Suprapubic skin (tissue), 4 donors: ENCODE results near the gene KRT8.

Experiments used
- CTCF ChIP-seq, 2 donors: fragments of 200-600 bp in 1 of 2; fragments of 450-650 bp in 1 of 2; sonication (generic) in 1 of 2; IDR thresholded peaks; one replicate each; pipeline ENCODE4 v1.5.1; 2016 to 2019; ENCODE audit warnings: antibody characterized with exemption in 2 of 2, mild to moderate bottlenecking in 1 of 2, moderate library complexity in 1 of 2
- EP300 ChIP-seq: sonication (generic); formaldehyde crosslinking; IDR thresholded peaks from one replicate; pipeline ENCODE4 v1.6.1; 2017; ENCODE audit warnings: antibody characterized with exemption
- POLR2A ChIP-seq, 2 donors: fragments of 450-650 bp; IDR thresholded peaks; one replicate each; pipeline ENCODE4 v1.6.1; 2017; ENCODE audit warnings: antibody characterized with exemption in 2 of 2, mild to moderate bottlenecking in 2 of 2, moderate library complexity in 2 of 2
- POLR2AphosphoS5 ChIP-seq, 3 donors: sonication (generic); formaldehyde crosslinking; IDR thresholded peaks; one replicate each; pipeline ENCODE4 v1.6.1; 2017; ENCODE audit warnings: antibody characterized with exemption in 3 of 3

- TF ChIP-seq CTCF (IDR thresholded peaks at IDR 0.05) (no peak), POLR2A (IDR thresholded peaks at IDR 0.05) (no peak), POLR2AphosphoS5 (IDR thresholded peaks at IDR 0.05) (no peak), EP300 (no peak)
Observed at GRCh38 chr12:52848661-52849255, 56.1 kb downstream of the KRT8 start, which contains the start of gene KRT78.
